Testis (tissue), 2 donors: ENCODE results near the gene MINDY4.

Experiments used
- CTCF ChIP-seq, 3 experiments: fragments of 450-650 bp in 2 of 3; fragments of 200-600 bp in 1 of 3; sonication (generic) in 1 of 3; IDR thresholded peaks; one replicate each; pipeline ENCODE4 v1.5.1; 2016 to 2019; ENCODE audit warnings: antibody characterized with exemption in 3 of 3, mild to moderate bottlenecking in 2 of 3, moderate library complexity in 1 of 3
- POLR2A ChIP-seq: fragments of 450-650 bp; IDR thresholded peaks from one replicate; pipeline ENCODE4 v1.6.1; 2017; ENCODE audit warnings: antibody characterized with exemption, mild to moderate bottlenecking, moderate library complexity

GRCh38 chr7:30840141-30841024, 69.2 kb downstream of the MINDY4 start:
- TF ChIP-seq CTCF (IDR thresholded peaks at IDR 0.05): no peak
- no peak for TF ChIP-seq POLR2A
